GM15510 (cell line): ENCODE results near the gene NAP1L1.
A peak's percentile ranks its signal among the peaks of the same experiment; 100 is the strongest.

Experiments used
- POLR2A ChIP-seq: IDR thresholded peaks from 3 replicates; pipeline ENCODE4 v1.6.1; 2011; ENCODE audit warnings: borderline replicate concordance; ENCODE audit not compliant: insufficient read length; ENCODE audit errors: extremely low read depth

The NAP1L1 gene

DNA sequence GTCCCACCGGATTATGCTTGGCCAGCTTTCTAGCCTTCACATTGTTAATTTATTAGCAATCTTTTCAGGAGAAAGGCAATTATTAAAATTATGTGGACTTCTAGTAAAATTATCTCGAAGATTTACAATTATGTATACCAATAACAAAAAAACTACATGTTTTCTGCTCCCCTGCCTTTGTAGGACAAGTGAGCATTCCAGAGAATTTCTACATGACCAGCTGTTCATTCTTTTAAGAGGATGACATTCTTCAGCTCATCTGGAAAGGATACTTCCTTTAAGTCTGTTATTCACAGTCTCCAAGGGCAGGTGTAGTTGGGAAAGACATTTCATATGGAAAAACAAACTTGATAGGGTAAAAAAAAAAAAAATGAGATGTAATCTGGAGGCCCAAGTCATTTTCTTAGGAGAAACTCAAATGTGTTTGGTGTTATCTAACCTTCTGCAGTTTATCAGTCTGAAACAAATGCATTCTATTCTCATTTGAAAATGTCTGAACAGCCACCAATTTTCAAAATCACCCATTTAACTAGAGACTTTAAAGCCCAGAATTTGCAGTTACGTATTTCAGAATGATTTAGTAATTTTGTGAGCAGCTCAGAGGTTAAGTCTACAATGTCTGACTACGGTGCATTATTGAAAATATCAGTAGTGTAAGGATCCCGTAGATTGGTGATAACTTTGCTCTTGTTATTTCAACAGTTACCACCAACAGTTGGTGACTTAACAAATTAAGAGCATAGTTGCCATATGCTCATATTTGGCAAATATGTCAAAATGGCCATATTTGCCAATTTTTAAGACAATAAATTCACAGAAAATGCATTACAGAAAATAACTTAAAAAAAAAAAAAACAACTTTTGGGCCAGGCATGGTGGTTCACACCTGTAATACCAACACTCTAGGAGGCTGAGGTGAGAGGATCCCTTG lies 51.1 kb downstream of the NAP1L1 start:
- no peak for TF ChIP-seq POLR2A

- peak; percentile 9 for TF ChIP-seq POLR2A
Observed at GRCh38 chr12:76032043-76032981, 52.2 kb downstream of the NAP1L1 start.

DNA sequence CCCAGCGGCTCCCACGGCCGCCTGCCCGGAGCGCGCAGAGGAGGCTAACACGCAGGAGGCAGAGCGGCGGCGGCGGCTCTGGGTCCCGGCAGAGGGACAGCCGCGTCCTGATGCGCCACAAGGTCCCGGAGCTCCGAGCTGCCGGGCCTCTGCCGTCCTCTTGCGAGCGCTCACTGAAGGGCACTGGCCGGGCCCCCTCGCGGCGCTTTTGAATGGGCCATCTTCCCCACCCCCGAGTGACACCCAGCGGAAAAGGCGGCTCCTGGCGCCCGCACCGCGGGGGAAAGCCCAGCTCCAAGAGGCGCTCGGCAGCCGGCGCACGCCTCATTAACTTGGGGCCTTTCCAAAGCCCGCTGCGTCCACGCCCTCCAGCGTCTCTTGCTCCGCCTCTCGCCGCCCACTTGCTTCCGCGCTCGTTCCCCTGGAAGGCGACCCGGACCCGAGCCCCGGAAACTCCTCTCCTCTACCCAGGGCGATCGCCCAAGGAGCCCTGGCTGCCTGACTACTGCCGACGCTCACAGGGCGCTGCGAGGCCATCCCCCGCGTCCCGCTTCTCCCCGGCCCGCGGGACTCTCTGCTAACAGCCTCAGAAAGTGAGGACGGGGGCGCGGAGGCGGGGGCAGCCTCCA lies 53.0 kb downstream of the NAP1L1 start, which contains the start of gene PHLDA1:
PHLDA1 (minus strand) TSS at position 363 of the 629 bp plus-strand sequence.
- TF ChIP-seq POLR2A: peak; percentile 80

DNA sequence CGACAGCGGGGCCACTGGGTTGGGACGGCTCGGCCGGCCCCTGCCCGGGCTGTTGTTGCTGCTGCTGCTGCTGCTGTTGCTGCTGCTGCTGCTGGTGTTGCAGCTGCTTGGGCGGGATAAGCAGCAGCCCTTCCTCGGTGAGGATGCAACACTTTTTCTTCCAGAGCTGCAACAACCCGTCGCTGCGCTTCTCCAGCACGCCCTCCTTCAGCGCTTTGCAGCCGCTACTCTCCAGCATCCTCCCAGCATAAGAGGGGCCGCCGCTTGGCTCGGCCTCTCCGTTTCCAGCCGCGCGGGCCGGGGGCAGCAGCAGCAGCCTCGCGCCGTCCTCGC lies 53.4 kb downstream of the NAP1L1 start:
- no peak for TF ChIP-seq POLR2A

DNA sequence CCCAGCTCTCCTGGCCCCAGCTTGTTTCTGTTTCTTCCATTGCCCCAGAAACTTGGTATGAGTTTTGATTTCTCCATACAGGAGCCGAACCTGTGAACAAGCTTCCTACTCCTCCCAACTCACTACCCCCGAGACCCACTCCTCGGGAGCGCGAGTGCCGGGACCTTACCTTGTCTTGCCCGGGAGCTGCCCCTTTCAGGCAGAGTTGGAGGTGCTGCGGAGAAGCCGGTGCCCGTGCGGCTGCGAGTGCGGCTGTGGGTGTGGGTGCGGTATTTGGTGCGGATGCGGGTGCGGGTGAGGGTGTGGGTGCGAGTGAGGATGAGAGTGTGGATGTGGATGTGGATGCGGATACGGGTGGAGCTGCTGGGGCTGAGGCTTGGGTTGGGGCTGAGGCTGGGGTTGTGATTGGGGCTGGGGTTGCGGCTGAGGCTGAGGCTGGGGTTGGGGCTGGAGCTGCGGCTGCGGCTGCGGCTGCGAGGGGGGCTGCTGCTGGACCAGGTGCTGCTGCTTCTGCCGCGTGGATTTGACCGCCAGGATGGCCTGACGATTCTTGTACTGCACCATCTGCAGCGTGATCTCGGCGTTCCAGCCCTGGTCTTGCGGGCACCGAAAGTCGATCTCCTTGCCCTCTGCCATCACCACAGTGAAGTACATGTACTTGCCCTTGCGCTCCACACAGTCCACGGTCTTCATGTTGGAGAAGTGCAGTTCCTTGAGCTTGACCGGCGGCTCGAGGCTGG lies 54.0 kb downstream of the NAP1L1 start:
- no peak for TF ChIP-seq POLR2A

DNA sequence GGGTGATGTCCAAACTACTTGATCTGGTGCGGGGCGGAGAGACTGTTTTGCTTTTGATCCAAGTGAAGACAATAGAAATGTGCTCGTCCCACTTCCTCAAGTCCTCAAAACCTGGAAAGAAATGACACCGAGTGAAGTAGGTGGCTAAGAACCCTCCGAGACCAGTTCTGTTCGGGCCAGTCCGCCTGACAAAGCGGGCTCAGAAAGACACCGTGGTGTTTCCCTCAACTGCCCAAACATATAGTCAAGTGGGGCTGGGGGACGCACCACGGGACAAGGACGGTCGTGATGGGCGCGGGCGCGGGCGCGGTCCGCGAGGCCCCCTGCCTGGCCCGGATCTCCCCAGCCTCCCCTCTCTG lies 54.5 kb downstream of the NAP1L1 start:
- no peak for TF ChIP-seq POLR2A

- no peak for TF ChIP-seq POLR2A
Observed at GRCh38 chr12:76028571-76029277, 55.8 kb downstream of the NAP1L1 start.

GRCh38 chr12:76026643-76027063 lies 57.8 kb downstream of the NAP1L1 start:
- TF ChIP-seq POLR2A: no peak

DNA sequence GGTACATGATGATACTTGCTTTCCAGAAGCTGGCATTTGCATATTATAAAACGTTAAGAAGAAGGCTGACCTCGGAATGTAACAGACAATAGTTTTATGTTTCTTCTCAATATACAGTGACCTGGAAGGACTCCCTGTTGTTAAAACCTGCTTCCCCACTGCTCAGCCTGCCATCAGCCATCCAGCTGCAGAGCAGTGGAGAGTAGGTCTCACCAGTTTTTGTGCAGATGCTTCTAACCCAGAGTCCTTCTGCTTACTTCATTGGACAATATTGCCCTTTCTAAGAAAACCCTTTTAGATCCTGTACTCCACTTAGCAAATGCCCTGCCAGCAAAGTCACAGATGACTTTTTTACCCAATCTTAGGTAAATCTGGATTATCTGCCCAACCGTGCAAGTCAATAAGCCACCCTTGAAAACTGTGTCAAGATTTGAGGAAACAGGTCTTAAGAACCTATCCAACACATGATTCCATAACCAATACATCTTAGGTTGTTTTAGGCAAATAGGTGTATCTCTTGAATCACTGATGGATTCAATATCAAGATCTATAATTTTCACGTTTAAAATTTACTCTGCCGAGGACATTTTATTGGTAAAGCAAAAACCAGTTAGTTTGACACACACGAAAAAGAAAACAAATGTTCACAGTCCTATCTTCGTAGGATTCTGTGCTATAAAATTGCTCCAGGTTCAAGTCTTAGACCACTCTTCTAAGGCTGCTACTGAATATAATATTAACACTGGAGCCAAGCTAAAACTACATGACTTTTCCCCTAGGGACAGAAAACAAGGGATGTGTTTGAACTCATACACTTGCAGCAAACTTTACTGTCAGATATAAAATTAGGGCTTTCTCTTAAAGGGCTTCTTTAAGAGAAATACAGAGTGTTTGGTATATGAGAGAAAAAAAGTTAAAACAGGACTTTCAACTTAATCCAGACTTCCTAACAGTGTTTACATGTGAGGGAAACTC lies 58.6 kb downstream of the NAP1L1 start:
- TF ChIP-seq POLR2A: no peak

DNA sequence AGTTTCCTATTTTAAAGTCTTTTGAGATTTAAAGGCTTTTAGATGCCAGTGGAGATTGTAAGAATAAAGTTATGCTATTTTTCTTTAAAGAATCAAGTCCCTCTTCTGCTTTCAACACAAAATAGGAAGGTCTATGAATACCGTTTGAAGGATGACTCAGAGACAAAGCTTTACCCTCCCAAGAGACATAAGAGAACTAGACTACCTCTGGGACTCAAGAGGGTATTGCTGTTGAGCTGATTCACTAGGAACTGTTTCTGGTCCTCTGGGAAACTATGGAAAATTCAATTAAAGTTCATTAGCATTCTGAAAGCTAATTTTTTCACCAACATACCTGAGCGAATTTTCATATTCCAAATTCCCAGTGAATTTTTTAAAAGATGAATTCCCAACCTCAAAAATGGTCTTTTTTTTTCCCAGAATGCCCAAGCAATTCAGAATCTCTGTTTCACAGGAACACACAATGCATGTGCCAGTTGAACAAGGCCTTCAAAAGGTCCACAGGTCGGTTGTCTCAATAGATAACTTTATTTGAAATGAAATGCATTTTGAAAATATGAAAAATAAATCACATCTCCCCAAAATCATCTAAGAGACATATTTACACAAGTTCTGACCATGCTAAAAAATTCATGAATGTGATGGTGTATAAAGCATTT lies 59.4 kb downstream of the NAP1L1 start:
- no peak for TF ChIP-seq POLR2A

DNA sequence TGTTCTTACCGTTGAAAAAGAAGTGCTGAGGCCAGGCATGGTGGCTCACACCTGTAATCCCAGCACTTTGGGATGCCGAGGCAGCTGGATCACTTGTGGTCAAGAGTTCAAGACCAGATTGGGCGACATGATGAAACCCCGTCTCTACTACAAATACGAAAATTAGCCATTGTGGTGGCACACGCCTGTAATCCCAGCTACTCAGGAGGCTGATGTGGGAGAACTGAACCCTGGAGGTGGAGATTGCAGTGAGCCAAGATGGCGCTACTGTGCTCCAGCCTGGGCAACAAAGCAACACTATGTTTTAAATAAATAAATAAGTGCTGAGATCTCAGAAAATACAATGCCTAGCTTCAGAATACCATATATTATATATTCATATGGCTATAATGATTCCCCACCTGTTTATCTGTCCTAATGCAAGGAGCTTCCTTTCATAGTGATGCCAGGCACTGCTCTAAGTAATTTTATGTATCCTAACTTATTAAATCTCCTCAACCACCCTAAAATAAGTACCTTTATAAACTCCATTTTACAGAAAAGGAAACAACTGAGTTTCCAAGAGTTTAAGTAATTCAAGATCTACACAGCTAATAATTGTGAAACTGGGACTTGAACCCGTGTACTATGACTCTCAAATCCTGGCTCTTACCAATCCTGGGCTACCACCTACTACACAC lies 60.2 kb downstream of the NAP1L1 start:
- no peak for TF ChIP-seq POLR2A
